Panc1 (cell line): ENCODE results near the gene IL2RA. TPM values are rescaled to one million over a fixed set of nuclear protein-coding genes. Genes with fewer than 3 reads are reported as not detected.

ENCODE experiments used
- ATAC-seq: fragments of 200-7000 bp; cut with Tn5 transposase; 2 replicates; pipeline ENCODE4 v1.9.1; 2020; ENCODE audit warnings: mild to moderate bottlenecking, moderate library complexity
- BruUV-seq: library from RNA; stranded (reverse); fragments of 400-500 nt; replicated peaks from 2 replicates; lab custom pipeline; 2021; lab: Mats Ljungman, UMichigan
- CTCF ChIA-PET: fragments of 300-600 bp; sonication (Branson Sonifier 250); formaldehyde crosslinking; loops from one replicate; lab custom pipeline; 2022; ENCODE audit warnings: antibody characterized with exemption; lab: Charles Lee
- POLR2A ChIA-PET: fragments of 300-600 bp; sonication (Branson Sonifier 250); formaldehyde crosslinking; loops from one replicate; lab custom pipeline; 2022; ENCODE audit warnings: antibody characterized with exemption; lab: Charles Lee
- DNase-seq: peaks from one replicate; pipeline ENCODE4 v3.0.0-alpha.2; 2010; ENCODE audit warnings: low read depth, low spot score
- H3K27ac ChIP-seq: 2 replicates; pipeline ENCODE4 v1.5.1; 2011; ENCODE audit warnings: mild to moderate bottlenecking, low read length, inconsistent platforms
- H3K27me3 ChIP-seq: fragments of 200-500 bp; sonication (Bioruptor generic); 2 replicates; pipeline ENCODE4 v1.6.0; 2014; ENCODE audit warnings: low read length, inconsistent platforms; ENCODE audit not compliant: control insufficient read depth, insufficient read depth
- H3K36me3 ChIP-seq: fragments of 200-500 bp; sonication (Bioruptor generic); 2 replicates; pipeline ENCODE4 v1.5.1; 2014; ENCODE audit warnings: inconsistent platforms, mild to moderate bottlenecking, low read length, moderate library complexity; ENCODE audit not compliant: control insufficient read depth, insufficient read depth
- H3K4me1 ChIP-seq: 2 replicates; pipeline ENCODE4 v1.5.1; 2011; ENCODE audit warnings: inconsistent platforms, mild to moderate bottlenecking, low read length, moderate library complexity; ENCODE audit not compliant: control insufficient read depth, insufficient read depth
- H3K4me3 ChIP-seq, 2 experiments: 2 replicates each; pipeline ENCODE4 v1.5.1; 2011 to 2012; ENCODE audit warnings: low read depth in 2 of 2, low read length in 2 of 2, mild to moderate bottlenecking in 2 of 2, inconsistent platforms in 1 of 2, moderate library complexity in 1 of 2
- H3K9me3 ChIP-seq: fragments of 200-500 bp; sonication (Bioruptor generic); 2 replicates; pipeline ENCODE4 v1.5.1; 2014; ENCODE audit warnings: low read depth, mild to moderate bottlenecking, inconsistent platforms, low read length, moderate library complexity; ENCODE audit not compliant: control insufficient read depth, insufficient read depth
- POLR2AphosphoS5 ChIP-seq: IDR thresholded peaks from 2 replicates; pipeline ENCODE4 v1.6.1; 2012; ENCODE audit warnings: mild to moderate bottlenecking, low read depth, low read length, moderate library complexity
- SIN3A ChIP-seq: IDR thresholded peaks from 2 replicates; pipeline ENCODE4 v1.6.1; 2012; ENCODE audit warnings: low read depth, mild to moderate bottlenecking, low read length, moderate library complexity, borderline replicate concordance; ENCODE audit not compliant: insufficient read depth
- TCF7L2 ChIP-seq: IDR thresholded peaks from 2 replicates; pipeline ENCODE4 v1.6.1; 2011; ENCODE audit warnings: mild to moderate bottlenecking, low read depth, low read length, inconsistent platforms
- in situ Hi-C: cut with HindIII; loops from 2 replicates; pipeline ENCODE4 v1.10.0; 2016; ENCODE audit warnings: low sequenced_read_pairs, low pct_unique_long_range_greater_than_20kb
- intact Hi-C: fragments of 100-400 bp; cut with micrococcal nuclease; formaldehyde crosslinking; loops from one replicate; pipeline ENCODE4 v1.10.0; 2022; ENCODE audit not compliant: unreplicated experiment
- total RNA-seq: library from RNA; stranded (reverse); gene quantifications from one replicate; pipeline ENCODE4 v1.2.1, GENCODE V29; 2021; ENCODE audit not compliant: unreplicated experiment
- TF ChIP-seq, protein P1 (sequence below), 2 experiments: IDR thresholded peaks; 2 replicates each; pipeline ENCODE4 v1.6.1; 2011 to 2012; ENCODE audit warnings: low read depth in 2 of 2, control low read depth in 1 of 2, low read length in 1 of 2, mild to moderate bottlenecking in 1 of 2, moderate library complexity in 1 of 2; ENCODE audit not compliant: insufficient read depth in 1 of 2
- TF ChIP-seq, protein P2 (sequence below): fragments of 450-650 bp; IDR thresholded peaks from 2 replicates; pipeline ENCODE4 v1.5.1; 2017; ENCODE audit warnings: mild to moderate bottlenecking

IL2RA gene
- total RNA-seq, 1 experiment from 2014 or later = 0.33 TPM

- Histone ChIP-seq H3K36me3 (no peaks in the 10 kb centered on the region), H3K9me3 (no peaks in the 10 kb centered on the region), H3K27ac (no peak overlapping the region), H3K27me3 (0 out of 2 replicates have a peak, but pooled peaks cover 2% of the 10 kb centered on the region), H3K4me1 (no peaks in the 10 kb centered on the region), H3K4me3 (no peak overlapping the region)
- BruUV-seq = no TSS peak
- no peak for ATAC-seq
- in situ Hi-C loops (no loop called here), intact Hi-C loops (no loop called here)
- no peak for DNase-seq
- TF ChIP-seq SIN3A (no peak), TCF7L2 (no peak)
- TF ChIP-seq, protein P1, sequence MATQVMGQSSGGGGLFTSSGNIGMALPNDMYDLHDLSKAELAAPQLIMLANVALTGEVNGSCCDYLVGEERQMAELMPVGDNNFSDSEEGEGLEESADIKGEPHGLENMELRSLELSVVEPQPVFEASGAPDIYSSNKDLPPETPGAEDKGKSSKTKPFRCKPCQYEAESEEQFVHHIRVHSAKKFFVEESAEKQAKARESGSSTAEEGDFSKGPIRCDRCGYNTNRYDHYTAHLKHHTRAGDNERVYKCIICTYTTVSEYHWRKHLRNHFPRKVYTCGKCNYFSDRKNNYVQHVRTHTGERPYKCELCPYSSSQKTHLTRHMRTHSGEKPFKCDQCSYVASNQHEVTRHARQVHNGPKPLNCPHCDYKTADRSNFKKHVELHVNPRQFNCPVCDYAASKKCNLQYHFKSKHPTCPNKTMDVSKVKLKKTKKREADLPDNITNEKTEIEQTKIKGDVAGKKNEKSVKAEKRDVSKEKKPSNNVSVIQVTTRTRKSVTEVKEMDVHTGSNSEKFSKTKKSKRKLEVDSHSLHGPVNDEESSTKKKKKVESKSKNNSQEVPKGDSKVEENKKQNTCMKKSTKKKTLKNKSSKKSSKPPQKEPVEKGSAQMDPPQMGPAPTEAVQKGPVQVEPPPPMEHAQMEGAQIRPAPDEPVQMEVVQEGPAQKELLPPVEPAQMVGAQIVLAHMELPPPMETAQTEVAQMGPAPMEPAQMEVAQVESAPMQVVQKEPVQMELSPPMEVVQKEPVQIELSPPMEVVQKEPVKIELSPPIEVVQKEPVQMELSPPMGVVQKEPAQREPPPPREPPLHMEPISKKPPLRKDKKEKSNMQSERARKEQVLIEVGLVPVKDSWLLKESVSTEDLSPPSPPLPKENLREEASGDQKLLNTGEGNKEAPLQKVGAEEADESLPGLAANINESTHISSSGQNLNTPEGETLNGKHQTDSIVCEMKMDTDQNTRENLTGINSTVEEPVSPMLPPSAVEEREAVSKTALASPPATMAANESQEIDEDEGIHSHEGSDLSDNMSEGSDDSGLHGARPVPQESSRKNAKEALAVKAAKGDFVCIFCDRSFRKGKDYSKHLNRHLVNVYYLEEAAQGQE (IDR thresholded peaks at IDR 0.05; ENCODE audit: insufficient read depth in 1 of 2, low read depth in 2 of 2, low read length in 1 of 2) = no peak
- TF ChIP-seq, protein P2, sequence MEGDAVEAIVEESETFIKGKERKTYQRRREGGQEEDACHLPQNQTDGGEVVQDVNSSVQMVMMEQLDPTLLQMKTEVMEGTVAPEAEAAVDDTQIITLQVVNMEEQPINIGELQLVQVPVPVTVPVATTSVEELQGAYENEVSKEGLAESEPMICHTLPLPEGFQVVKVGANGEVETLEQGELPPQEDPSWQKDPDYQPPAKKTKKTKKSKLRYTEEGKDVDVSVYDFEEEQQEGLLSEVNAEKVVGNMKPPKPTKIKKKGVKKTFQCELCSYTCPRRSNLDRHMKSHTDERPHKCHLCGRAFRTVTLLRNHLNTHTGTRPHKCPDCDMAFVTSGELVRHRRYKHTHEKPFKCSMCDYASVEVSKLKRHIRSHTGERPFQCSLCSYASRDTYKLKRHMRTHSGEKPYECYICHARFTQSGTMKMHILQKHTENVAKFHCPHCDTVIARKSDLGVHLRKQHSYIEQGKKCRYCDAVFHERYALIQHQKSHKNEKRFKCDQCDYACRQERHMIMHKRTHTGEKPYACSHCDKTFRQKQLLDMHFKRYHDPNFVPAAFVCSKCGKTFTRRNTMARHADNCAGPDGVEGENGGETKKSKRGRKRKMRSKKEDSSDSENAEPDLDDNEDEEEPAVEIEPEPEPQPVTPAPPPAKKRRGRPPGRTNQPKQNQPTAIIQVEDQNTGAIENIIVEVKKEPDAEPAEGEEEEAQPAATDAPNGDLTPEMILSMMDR = no peak
- POLR2A ChIA-PET = no interaction called here
- CTCF ChIA-PET = no interaction called here
Measured at GRCh38 chr10:6072215-6072934, 10.2 kb upstream of the IL2RA start.

DNA sequence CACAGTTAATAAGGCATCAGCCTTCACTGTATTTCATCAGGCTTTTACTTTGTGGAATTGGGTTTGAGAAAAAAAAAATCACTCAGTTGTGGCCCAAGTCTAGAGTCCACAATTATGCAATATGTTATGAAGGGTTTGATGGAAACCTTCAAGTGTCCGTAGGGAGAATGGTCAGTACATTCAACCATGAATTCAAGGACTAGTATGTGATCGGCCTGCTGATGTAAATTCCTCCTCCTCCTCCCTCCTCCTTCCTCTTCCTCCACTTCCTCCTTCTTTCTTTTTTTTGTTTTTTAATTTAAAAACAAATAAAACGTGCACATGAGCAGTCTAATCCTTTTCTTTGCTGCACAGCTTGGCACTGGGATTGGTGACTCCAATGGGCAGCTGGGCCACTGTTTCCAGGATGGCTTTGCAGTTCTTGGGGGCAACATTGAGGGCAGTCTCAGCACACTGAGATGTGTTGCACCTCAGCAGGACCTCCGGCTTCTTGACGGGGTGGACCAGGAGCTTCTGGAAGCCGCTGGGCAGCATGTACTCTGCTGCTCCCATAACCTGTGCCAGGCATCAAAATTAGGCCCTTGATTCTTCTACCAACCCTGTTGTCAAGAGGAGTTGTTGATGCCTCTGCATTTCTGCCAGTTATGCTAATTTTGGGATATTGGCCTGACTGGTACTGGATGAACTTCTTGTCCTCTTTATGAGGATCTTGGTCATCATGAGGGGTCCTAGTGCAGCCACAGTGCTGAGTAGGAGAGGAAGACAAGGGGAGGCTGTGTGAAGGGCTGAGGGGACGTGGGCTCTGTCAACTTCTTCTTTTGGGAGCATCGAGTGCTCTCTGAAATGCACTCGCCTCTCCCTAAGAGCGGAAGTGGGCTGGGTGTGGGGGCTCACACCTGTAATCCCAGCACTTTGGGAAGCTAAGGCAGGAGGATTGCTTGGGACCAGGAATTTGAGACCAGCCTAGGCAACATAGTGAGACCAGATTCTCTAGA lies 9.3 kb upstream of the IL2RA start:
- in situ Hi-C loops = no loop called here
- Histone ChIP-seq H3K9me3 (no peaks in the 10 kb centered on the region), H3K4me1 (no peaks in the 10 kb centered on the region), H3K27me3 (0 out of 2 replicates have a peak, but pooled peaks cover 2% of the 10 kb centered on the region), H3K36me3 (no peaks in the 10 kb centered on the region), H3K4me3 (no peak overlapping the region), H3K27ac (no peak overlapping the region)
- POLR2A ChIA-PET = no interaction called here
- CTCF ChIA-PET = no interaction called here
- BruUV-seq = no TSS peak
- TF ChIP-seq SIN3A (no peak), TCF7L2 (no peak), POLR2AphosphoS5 (no peak)
- TF ChIP-seq, protein P1 (IDR thresholded peaks at IDR 0.05; ENCODE audit: insufficient read depth in 1 of 2, low read depth in 2 of 2, low read length in 1 of 2) = no peak
- TF ChIP-seq, protein P2 = no peak
- ATAC-seq (no peak), DNase-seq (no peak)
- intact Hi-C loops = no loop called here
